IMR-90 (cell line): Measurements from ENCODE around the gene ARL4A. TPM values are rescaled to one million over a fixed set of nuclear protein-coding genes. Genes with fewer than 3 reads are reported as not detected.

Experiments
- ATAC-seq: fragments of 200-7000 bp; cut with Tn5 transposase; 2 replicates; pipeline ENCODE4 v1.9.1; 2020; ENCODE audit warnings: low read depth, mild to moderate bottlenecking, moderate library complexity
- BruUV-seq: library from RNA; stranded (reverse); fragments of 400-500 nt; replicated peaks from 2 replicates; lab custom pipeline; 2021; lab: Mats Ljungman, UMichigan
- CTCF ChIA-PET: fragments of 300-600 bp; formaldehyde crosslinking; extraction: SDS; loops from one replicate; lab custom pipeline; 2021; ENCODE audit warnings: antibody characterized with exemption; lab: Yijun Ruan, JAX
- POLR2A ChIA-PET: fragments of 300-600 bp; sonication (Branson Sonifier 250); formaldehyde crosslinking; loops from one replicate; lab custom pipeline; 2022; ENCODE audit warnings: antibody characterized with exemption; ENCODE audit not compliant: unreplicated experiment; lab: Charles Lee
- DNase-seq: peaks from one replicate; pipeline ENCODE4 v3.0.0; 2013
- H2AFZ ChIP-seq: replicated peaks from 2 replicates; pipeline ENCODE3; 2013; ENCODE audit warnings: low read length, mild to moderate bottlenecking; ENCODE audit not compliant: poor library complexity
- H2AK5ac ChIP-seq: 2 replicates; pipeline ENCODE4 v1.6.1; 2013; ENCODE audit warnings: low read depth, low read length, inconsistent platforms
- H2AK9ac ChIP-seq: replicated peaks from 2 replicates; pipeline ENCODE3; 2013; ENCODE audit warnings: mild to moderate bottlenecking, low read depth, low read length, moderate library complexity; ENCODE audit not compliant: poor library complexity
- H2BK120ac ChIP-seq: 2 replicates; pipeline ENCODE4 v1.6.1; 2013; ENCODE audit warnings: low read depth, low read length, inconsistent platforms
- H2BK15ac ChIP-seq: 3 replicates; pipeline ENCODE4 v1.6.1; 2013; ENCODE audit warnings: low read depth, low read length, inconsistent platforms
- H2BK20ac ChIP-seq: 2 replicates; pipeline ENCODE4 v1.6.1; 2013; ENCODE audit warnings: low read depth, mild to moderate bottlenecking, inconsistent platforms, low read length, moderate library complexity
- H2BK5ac ChIP-seq: 2 replicates; pipeline ENCODE4 v1.6.1; 2013; ENCODE audit warnings: mild to moderate bottlenecking, low read depth, low read length, inconsistent platforms; ENCODE audit not compliant: poor library complexity, severe bottlenecking
- H3K14ac ChIP-seq: replicated peaks from 2 replicates; pipeline ENCODE4 v1.6.1; 2013; ENCODE audit warnings: low read depth, low read length, inconsistent platforms
- H3K18ac ChIP-seq: 2 replicates; pipeline ENCODE4 v1.6.1; 2013; ENCODE audit warnings: low read depth, low read length, control low read depth
- H3K23ac ChIP-seq: 2 replicates; pipeline ENCODE4 v1.6.1; 2013; ENCODE audit warnings: low read depth, low read length, inconsistent platforms
- H3K27ac ChIP-seq: 2 replicates; pipeline ENCODE4 v1.5.1; 2013; ENCODE audit warnings: mild to moderate bottlenecking, control low read depth, low read length; ENCODE audit not compliant: insufficient read depth
- H3K27me3 ChIP-seq: 2 replicates; pipeline ENCODE4 v1.6.1; 2013; ENCODE audit warnings: low read length; ENCODE audit not compliant: control insufficient read depth, insufficient read depth
- H3K36me3 ChIP-seq: 2 replicates; pipeline ENCODE4 v1.6.1; 2013; ENCODE audit warnings: low read length, mixed read lengths; ENCODE audit not compliant: control insufficient read depth, insufficient read depth
- H3K4ac ChIP-seq: 2 replicates; pipeline ENCODE4 v1.6.1; 2013; ENCODE audit warnings: low read depth, low read length, inconsistent platforms
- H3K4me1 ChIP-seq: 2 replicates; pipeline ENCODE4 v1.6.1; 2013; ENCODE audit warnings: low read length, mixed read lengths; ENCODE audit not compliant: control insufficient read depth, insufficient read depth
- H3K4me2 ChIP-seq: 2 replicates; pipeline ENCODE4 v1.6.1; 2013; ENCODE audit warnings: low read depth, mild to moderate bottlenecking, control low read depth, low read length, moderate library complexity
- H3K4me3 ChIP-seq: 2 replicates; pipeline ENCODE4 v1.5.1; 2013; ENCODE audit warnings: low read depth, mild to moderate bottlenecking, control low read depth, low read length, moderate library complexity; ENCODE audit not compliant: insufficient read depth
- H3K56ac ChIP-seq: 2 replicates; pipeline ENCODE4 v1.6.1; 2013; ENCODE audit warnings: low read length, inconsistent platforms; ENCODE audit not compliant: insufficient read depth; ENCODE audit errors: extremely low read depth
- H3K79me1 ChIP-seq, 2 experiments: 2 replicates each; pipeline ENCODE4 v1.6.1; 2013; ENCODE audit warnings: low read length in 2 of 2, inconsistent platforms in 1 of 2, low read depth in 1 of 2
- H3K9ac ChIP-seq: 2 replicates; pipeline ENCODE4 v1.6.1; 2013; ENCODE audit warnings: low read depth, low read length, control low read depth
- H3K9me1 ChIP-seq: 2 replicates; pipeline ENCODE4 v1.6.1; 2013; ENCODE audit warnings: low read length, inconsistent platforms; ENCODE audit not compliant: insufficient read depth
- H3K9me3 ChIP-seq: 2 replicates; pipeline ENCODE4 v1.6.1; 2013; ENCODE audit warnings: low read length; ENCODE audit not compliant: control insufficient read depth, insufficient read depth
- H4K20me1 ChIP-seq: 2 replicates; pipeline ENCODE4 v1.6.1; 2013; ENCODE audit warnings: low read length, inconsistent platforms; ENCODE audit not compliant: insufficient read depth
- H4K5ac ChIP-seq: 2 replicates; pipeline ENCODE4 v1.6.1; 2013; ENCODE audit warnings: mild to moderate bottlenecking, low read depth, low read length, control low read depth
- H4K8ac ChIP-seq, 2 experiments: 2 replicates each; pipeline ENCODE4 v1.6.1; 2013; ENCODE audit warnings: low read depth in 2 of 2, low read length in 2 of 2, control low read depth in 1 of 2, inconsistent platforms in 1 of 2
- H4K91ac ChIP-seq: 2 replicates; pipeline ENCODE4 v1.6.1; 2013; ENCODE audit warnings: low read depth, low read length, inconsistent platforms; ENCODE audit not compliant: insufficient read depth
- BHLHE40 ChIP-seq: fragments of 150-350 bp; IDR thresholded peaks from 2 replicates; pipeline ENCODE4 v1.6.1; 2016; ENCODE audit warnings: mild to moderate bottlenecking, low read depth, low read length
- CEBPB ChIP-seq: IDR thresholded peaks from 2 replicates; pipeline ENCODE4 v1.6.1; 2012; ENCODE audit warnings: low read depth, low read length, improper control_type of control experiment
- CTCF ChIP-seq: conservative IDR thresholded peaks from 2 replicates; pipeline ENCODE4 v1.5.1; 2012; ENCODE audit warnings: mild to moderate bottlenecking, low read depth, low read length, improper control_type of control experiment
- RAD21 ChIP-seq: IDR thresholded peaks from 2 replicates; pipeline ENCODE4 v1.6.1; 2012; ENCODE audit warnings: low read length, improper control_type of control experiment
- SMC3 ChIP-seq: fragments of 150-350 bp; IDR thresholded peaks from 2 replicates; pipeline ENCODE4 v1.6.1; 2016; ENCODE audit warnings: low read depth, mild to moderate bottlenecking, antibody characterized with exemption, low read length, moderate library complexity
- WGBS, 2 experiments: methylation state at CpG; one replicate each; pipeline versions ENCODE4 v1.1.5 to v1.1.7; 2013; ENCODE audit warnings: missing lambda C conversion rate in 2 of 2; ENCODE audit not compliant: insufficient read length in 1 of 2; ENCODE audit errors: extremely low coverage in 2 of 2; 5-methylcytosine and 5-hydroxymethylcytosine counted together
- dilution Hi-C: fragments of 300-500 bp; cut with HindIII; formaldehyde crosslinking; loops from one replicate; pipeline ENCODE4 v1.14.3; 2018; ENCODE audit warnings: low sequenced_read_pairs; ENCODE audit not compliant: unreplicated experiment
- in situ Hi-C: fragments of 300-500 bp; cut with MboI; formaldehyde crosslinking; loops from 3 replicates; pipeline ENCODE4 v1.14.3; 2019; ENCODE audit warnings: low sequenced_read_pairs, inconsistent platforms, mixed read lengths
- intact Hi-C: fragments of 100-400 bp; cut with micrococcal nuclease; formaldehyde crosslinking; loops from 2 replicates; pipeline ENCODE4 v1.10.0; 2022
- polyA plus RNA-seq, 3 experiments: library from polyadenylated mRNA; depleted of rRNA; stranded (reverse); fragments of >200 nt; gene quantifications; 2 replicates each; pipeline ENCODE4 v1.2.3, GENCODE V29; 2012; ENCODE audit warnings: low replicate concordance in 1 of 3
- total RNA-seq: library from RNA; depleted of rRNA; stranded (reverse); fragments of >200 nt; gene quantifications from 2 replicates; pipeline ENCODE4 v1.2.3, GENCODE V29; 2012

The ARL4A gene
- total and polyA plus RNA-seq, 2 of the 4 experiments (the other 2 are of a cell fraction): 13.7 to 22.4 TPM

- Histone ChIP-seq H3K23ac (no peak overlapping the region), H2AFZ (no peak overlapping the region), H3K4me3 (no peak overlapping the region), H3K27me3 (no peaks in the 10 kb centered on the region), H3K9ac (no peak overlapping the region), H2BK20ac (no peak overlapping the region), H3K9me1 (peaks cover 3% of the 10 kb centered on the region; the same call in 1 of the 2 replicates), H3K4me2 (no peak overlapping the region), H3K9me3 (peaks cover 2% of the 10 kb centered on the region; the same call in 1 of the 2 replicates), H2AK9ac (no peak overlapping the region), H3K4ac (no peak overlapping the region), H3K4me1 (peaks cover 4% of the 10 kb centered on the region), H2BK120ac (no peak overlapping the region), H4K5ac (no peak overlapping the region), H2AK5ac (no peak overlapping the region), H3K14ac (0 out of 2 replicates have a peak overlapping the region, but pooled peaks have one; percentile 58), H4K91ac (no peak overlapping the region), H2BK5ac (no peak overlapping the region), H3K56ac (no peak overlapping the region), H3K18ac (no peak overlapping the region), H2BK15ac (no peak overlapping the region), H3K36me3 (no peaks in the 10 kb centered on the region), H4K20me1 (no peaks in the 10 kb centered on the region), H3K79me1 (no peaks in the 10 kb centered on the region), H4K8ac (no peak overlapping the region), H3K27ac (no peak overlapping the region)
- POLR2A ChIA-PET: no interaction called here
- intact Hi-C loops: no loop called here
- CTCF ChIA-PET: interaction anchor here (0.6 to 1.1 kb wide), 2 partner anchors 11 to 20 kb away, joined by 3 read pairs; no protein-coding TSS in a partner anchor
- dilution Hi-C loops: no loop called here
- TF ChIP-seq CTCF: peak; percentile 54
- peak; percentile 47 for TF ChIP-seq RAD21
- TF ChIP-seq SMC3: peak; percentile 15; the same call in 1 of the 2 replicates
- peak; percentile 48; the same call in 1 of the 2 replicates for TF ChIP-seq CEBPB
- no peak for TF ChIP-seq BHLHE40
- BruUV-seq: no TSS peak
- ATAC-seq (peak; percentile 66), DNase-seq (peak; percentile 61)
- in situ Hi-C loops: loop anchor here (25.0 kb wide), 2 partner anchors 437 to 1312 kb away; partner anchors contain the start of gene ETV1
- no CpG with 5 or more reads among the region's 4 CpGs for WGBS, 2 experiments
Measured at GRCh38 chr7:12674861-12675260, 12.6 kb upstream of the ARL4A start.
